ENCODE measurements around the gene SLC15A3. TPM values are rescaled to one million over a fixed set of nuclear protein-coding genes. Genes with fewer than 3 reads are reported as not detected.

SLC15A3 gene
- total RNA-seq, 2 experiments from 2014 or later = 3.9 to 4.7 TPM

- DNase-seq = no peak
- Mint-ChIP-seq H3K4me1 (ENCODE audit: low read depth) (peaks cover 69% of the 10 kb centered on the region), H3K36me3 (ENCODE audit: low read depth) (peaks cover 60% of the 10 kb centered on the region)
Observed at GRCh38 chr11:60994541-60995080, 42.6 kb upstream of the SLC15A3 start.

GRCh38 chr11:60993615-60994014, 41.6 kb upstream of the SLC15A3 start:
- peak overlapping the region; percentile 92 for H3K27ac Mint-ChIP-seq
- TF ChIP-seq CTCF (IDR thresholded peaks at IDR 0.05) = no peak
- ChIA-PET CTCF (interaction anchor here (0.6 to 3.1 kb wide), 2 partner anchors 12 to 74 kb away, joined by 3 to 14 read pairs; no protein-coding TSS in a partner anchor), POLR2A (interaction anchor here (0.9 to 2.2 kb wide), 11 partner anchors 9 to 98 kb away, joined by 3 to 7 read pairs (median 5); no protein-coding TSS in a partner anchor)
- ATAC-seq (peak; percentile 40), DNase-seq (peak; percentile 57)
- H3K4me1 Mint-ChIP-seq (ENCODE audit: low read depth) = peaks cover 74% of the 10 kb centered on the region
- no peaks in the 10 kb centered on the region for H3K27me3 Mint-ChIP-seq
- peak overlapping the region; percentile 34 for H3K4me3 Mint-ChIP-seq
- no peaks in the 10 kb centered on the region for H3K9me3 Mint-ChIP-seq
- intact Hi-C loops (cut with micrococcal nuclease) = no loop called here
- peaks cover 66% of the 10 kb centered on the region for H3K36me3 Mint-ChIP-seq (ENCODE audit: low read depth)

More at GRCh38 chr11:60994541-60995080, 42.6 kb upstream of the SLC15A3 start:
- Mint-ChIP-seq H3K9me3 (no peaks in the 10 kb centered on the region), H3K27ac (peak overlapping the region; percentile 92), H3K4me3 (peak overlapping the region; percentile 44), H3K27me3 (no peaks in the 10 kb centered on the region)
- intact Hi-C loops (cut with micrococcal nuclease) = no loop called here
- ChIA-PET POLR2A (interaction anchor here (0.7 to 2.1 kb wide), 16 partner anchors 8 to 124 kb away, joined by 3 to 7 read pairs (median 4); no protein-coding TSS in a partner anchor), CTCF (interaction anchor here (0.8 to 3.1 kb wide), 5 partner anchors 8 to 26 kb away, joined by 3 to 14 read pairs (median 4); no protein-coding TSS in a partner anchor)
- peak; percentile 65 for ATAC-seq
- no peak for TF ChIP-seq CTCF (IDR thresholded peaks at IDR 0.05)

DNA sequence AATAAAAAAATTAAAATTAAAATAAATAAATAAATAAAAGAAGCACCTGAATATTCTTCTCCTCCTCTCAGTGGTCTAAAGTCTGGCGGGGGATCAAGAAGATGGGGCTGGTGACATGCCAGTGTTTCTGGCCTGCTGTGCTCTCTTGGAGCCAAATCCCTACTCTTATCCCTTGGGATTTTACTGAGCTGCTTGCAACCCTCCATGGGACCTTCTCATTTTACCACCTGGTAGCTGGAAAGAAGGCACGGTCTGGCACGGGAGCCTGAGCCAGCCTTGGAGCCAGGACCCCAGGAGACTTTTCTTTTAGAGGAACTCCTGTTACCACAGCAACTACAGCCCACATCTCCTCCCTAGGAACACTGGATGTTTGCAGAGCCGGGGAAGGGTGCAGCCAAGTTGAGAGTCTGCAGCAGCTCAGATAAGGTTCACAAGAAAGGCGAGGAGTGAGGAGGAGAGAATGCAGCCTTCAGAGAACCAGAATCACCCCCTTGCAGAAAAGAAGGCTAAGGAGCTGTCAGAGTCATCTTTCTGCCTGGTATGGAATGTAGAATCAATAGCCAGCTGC, 41.0 kb upstream of the SLC15A3 start:
- H3K27me3 Mint-ChIP-seq = no peaks in the 10 kb centered on the region
- peaks cover 69% of the 10 kb centered on the region for H3K36me3 Mint-ChIP-seq (ENCODE audit: low read depth)
- H3K27ac Mint-ChIP-seq = peak overlapping the region; percentile 92
- peaks cover 75% of the 10 kb centered on the region for H3K4me1 Mint-ChIP-seq (ENCODE audit: low read depth)
- ChIA-PET CTCF (interaction anchor here (0.6 to 3.1 kb wide), 3 partner anchors 11 to 74 kb away, joined by 3 to 14 read pairs (median 3); no protein-coding TSS in a partner anchor), POLR2A (interaction anchor here (0.5 to 2.2 kb wide), 8 partner anchors 10 to 822 kb away, joined by 3 to 7 read pairs (median 3); no protein-coding TSS in a partner anchor)
- H3K9me3 Mint-ChIP-seq = no peaks in the 10 kb centered on the region
- DNase-seq = no peak
- H3K4me3 Mint-ChIP-seq = peak overlapping the region; percentile 34
- TF ChIP-seq CTCF (IDR thresholded peaks at IDR 0.05) = no peak
- no peak for ATAC-seq
- intact Hi-C loops (cut with micrococcal nuclease) = no loop called here

GRCh38 chr11:60991457-60991856, 39.5 kb upstream of the SLC15A3 start:
- DNase-seq (peak; percentile 63), ATAC-seq (no peak)
- H3K9me3 Mint-ChIP-seq = no peaks in the 10 kb centered on the region
- ChIA-PET POLR2A (interaction anchor here (0.6 to 2.0 kb wide), 4 partner anchors 9 to 121 kb away, joined by 3 to 7 read pairs (median 4); no protein-coding TSS in a partner anchor), CTCF (interaction anchor here (0.8 to 3.1 kb wide), 4 partner anchors 9 to 31 kb away, joined by 3 to 14 read pairs (median 4); no protein-coding TSS in a partner anchor)
- intact Hi-C loops (cut with micrococcal nuclease) = no loop called here
- H3K27me3 Mint-ChIP-seq = no peaks in the 10 kb centered on the region
- peak overlapping the region; percentile 82 for H3K27ac Mint-ChIP-seq
- no peak for TF ChIP-seq CTCF (IDR thresholded peaks at IDR 0.05)
- H3K36me3 Mint-ChIP-seq (ENCODE audit: low read depth) = peaks cover 73% of the 10 kb centered on the region
- peak overlapping the region; percentile 7 for H3K4me3 Mint-ChIP-seq
- H3K4me1 Mint-ChIP-seq (ENCODE audit: low read depth) = peaks cover 83% of the 10 kb centered on the region
